Activated naive CD8-positive, alpha-beta T cell (primary cell): ENCODE measurements around the gene HERC6.
"Not testable (repeated sequence)": the region's sequence is repeated elsewhere in the genome, so short reads cannot be mapped to it uniquely, and the experiment has no call there.

Source experiments
- H3K27ac Mint-ChIP-seq: one replicate; pipeline ENCODE4 v1.8.0; 2021; ENCODE audit warnings: mixed read lengths
- H3K27me3 Mint-ChIP-seq: one replicate; pipeline ENCODE4 v1.8.0; 2021; ENCODE audit warnings: mixed read lengths
- H3K36me3 Mint-ChIP-seq: one replicate; pipeline ENCODE4 v1.8.0; 2021; ENCODE audit warnings: mixed read lengths
- H3K4me1 Mint-ChIP-seq: one replicate; pipeline ENCODE4 v1.8.0; 2021; ENCODE audit warnings: low read depth, mixed read lengths
- H3K4me3 Mint-ChIP-seq: one replicate; pipeline ENCODE4 v1.8.0; 2021; ENCODE audit warnings: mild to moderate bottlenecking, mixed read lengths
- H3K9me3 Mint-ChIP-seq: one replicate; pipeline ENCODE4 v1.8.0; 2021; ENCODE audit warnings: low read depth, mixed read lengths

HERC6 gene

DNA sequence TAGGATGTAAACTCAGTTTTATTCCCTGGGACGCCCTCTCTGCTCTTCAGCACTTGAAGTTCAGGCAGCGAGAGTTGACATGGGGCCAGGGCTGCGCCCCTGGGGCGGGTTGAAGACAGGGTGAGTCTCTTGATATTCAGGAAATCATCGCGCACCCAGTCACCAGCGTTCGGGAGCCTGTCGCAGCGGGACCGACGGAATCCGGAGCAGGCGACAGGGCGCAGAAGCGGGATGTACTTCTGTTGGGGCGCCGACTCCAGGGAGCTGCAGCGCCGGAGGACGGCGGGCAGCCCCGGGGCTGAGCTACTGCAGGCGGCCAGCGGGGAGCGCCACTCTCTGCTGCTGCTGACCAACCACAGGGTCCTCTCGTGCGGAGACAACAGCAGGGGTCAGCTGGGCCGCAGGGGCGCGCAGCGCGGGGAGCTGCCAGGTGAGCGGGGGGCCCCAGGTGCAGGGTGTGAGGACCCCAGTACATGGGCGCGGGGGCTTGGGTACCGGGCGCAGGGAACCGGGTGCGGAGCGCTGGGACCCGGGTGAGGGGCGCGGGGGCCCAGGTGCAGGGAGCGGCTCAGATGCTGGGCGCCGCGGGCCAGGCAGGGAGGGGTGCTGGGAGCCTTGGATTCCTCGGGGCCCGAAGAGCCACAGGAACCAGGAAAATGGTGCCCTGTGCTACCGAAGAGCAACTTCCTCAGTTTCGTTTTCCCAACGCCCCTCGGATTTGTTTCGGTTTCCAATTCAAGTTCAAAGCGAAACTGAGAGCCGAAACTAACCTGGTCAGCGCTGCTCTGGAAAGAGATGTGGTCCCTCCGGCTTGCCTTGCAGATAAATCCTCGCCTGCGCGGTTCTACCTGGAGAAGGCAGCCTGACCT lies at the start of gene HERC6:
TSS of gene HERC6 (plus strand) at position 162 of the 869 bp plus-strand sequence. CDS start at position 232, 70 bp downstream.
- peak within 1 kb of the TSS; percentile 93 for H3K4me3 Mint-ChIP-seq
- peak within 1 kb of the TSS; percentile 83 for H3K27ac Mint-ChIP-seq
- peaks cover 4% of the 10 kb centered on the region for H3K36me3 Mint-ChIP-seq
- peaks cover 4% of the 10 kb centered on the region for H3K9me3 Mint-ChIP-seq
- H3K4me1 Mint-ChIP-seq: peaks cover 48% of the 10 kb centered on the region
- no peaks in the 10 kb centered on the region for H3K27me3 Mint-ChIP-seq

DNA sequence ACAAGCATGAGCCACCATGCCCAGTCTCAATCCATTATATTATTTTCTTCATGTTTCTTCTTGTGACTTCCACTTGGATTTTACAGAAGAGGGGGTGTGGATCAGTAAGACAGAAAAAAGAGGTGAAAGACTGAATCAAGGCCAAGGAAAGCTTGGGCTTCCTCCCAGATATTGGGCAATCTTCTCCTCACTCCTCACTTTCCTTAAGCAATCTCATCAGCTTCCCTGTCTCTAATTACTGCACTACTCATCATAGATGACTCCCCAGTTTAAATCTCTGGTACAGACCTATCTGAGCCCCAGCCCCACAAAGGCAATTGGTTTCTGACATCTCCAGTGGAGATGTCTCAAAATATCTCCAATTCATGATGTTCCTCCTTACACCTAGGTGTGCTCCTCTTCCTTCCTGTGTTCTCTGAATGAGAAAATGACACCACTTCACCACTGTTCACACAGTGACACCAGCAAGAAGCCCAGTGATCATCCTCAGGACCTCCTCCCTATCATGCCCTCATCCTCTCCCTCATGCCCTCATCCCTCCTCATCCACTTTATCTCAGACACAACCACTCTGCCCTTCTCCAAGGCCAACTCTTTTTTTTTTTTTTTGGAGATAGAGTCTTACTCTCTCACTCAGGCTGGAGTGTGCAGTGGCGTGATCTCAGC lies 44.8 kb upstream of the HERC6 start:
- Mint-ChIP-seq H3K4me3 (no peak overlapping the region), H3K9me3 (no peaks in the 10 kb centered on the region), H3K27me3 (no peaks in the 10 kb centered on the region), H3K27ac (no peak overlapping the region), H3K36me3 (peaks cover 2% of the 10 kb centered on the region), H3K4me1 (peaks cover 7% of the 10 kb centered on the region)

DNA sequence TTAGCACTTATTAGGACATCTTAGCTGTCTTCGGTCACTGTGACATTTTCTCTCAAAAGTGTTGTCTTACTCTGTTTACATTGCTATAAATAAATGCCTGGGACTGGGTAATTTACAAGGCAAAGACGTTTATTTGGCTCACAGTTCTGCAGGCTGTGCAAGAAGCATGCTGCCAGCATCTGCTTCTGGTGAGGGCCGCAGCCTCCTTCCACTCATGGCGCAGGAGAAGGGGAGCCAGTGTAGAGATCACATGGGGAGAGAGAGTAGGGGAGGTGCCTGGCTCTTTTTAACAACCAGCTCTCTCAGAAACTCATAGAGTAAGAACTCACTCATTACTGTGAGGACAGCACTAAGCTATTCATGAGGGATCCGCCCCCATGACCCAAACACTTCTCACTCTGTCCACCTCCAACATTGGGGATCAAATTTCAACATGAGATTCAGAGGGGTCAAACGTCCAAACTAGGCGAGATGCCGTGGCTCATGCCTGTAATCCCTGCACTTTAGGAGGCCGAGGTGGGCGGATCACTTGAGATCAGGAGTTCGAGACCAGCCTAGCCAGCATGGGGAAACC lies 43.5 kb upstream of the HERC6 start:
- no peaks in the 10 kb centered on the region for H3K9me3 Mint-ChIP-seq
- H3K27ac Mint-ChIP-seq: no peak overlapping the region
- peaks cover 2% of the 10 kb centered on the region for H3K36me3 Mint-ChIP-seq
- no peaks in the 10 kb centered on the region for H3K27me3 Mint-ChIP-seq
- peaks cover 7% of the 10 kb centered on the region for H3K4me1 Mint-ChIP-seq
- no peak overlapping the region for H3K4me3 Mint-ChIP-seq

DNA sequence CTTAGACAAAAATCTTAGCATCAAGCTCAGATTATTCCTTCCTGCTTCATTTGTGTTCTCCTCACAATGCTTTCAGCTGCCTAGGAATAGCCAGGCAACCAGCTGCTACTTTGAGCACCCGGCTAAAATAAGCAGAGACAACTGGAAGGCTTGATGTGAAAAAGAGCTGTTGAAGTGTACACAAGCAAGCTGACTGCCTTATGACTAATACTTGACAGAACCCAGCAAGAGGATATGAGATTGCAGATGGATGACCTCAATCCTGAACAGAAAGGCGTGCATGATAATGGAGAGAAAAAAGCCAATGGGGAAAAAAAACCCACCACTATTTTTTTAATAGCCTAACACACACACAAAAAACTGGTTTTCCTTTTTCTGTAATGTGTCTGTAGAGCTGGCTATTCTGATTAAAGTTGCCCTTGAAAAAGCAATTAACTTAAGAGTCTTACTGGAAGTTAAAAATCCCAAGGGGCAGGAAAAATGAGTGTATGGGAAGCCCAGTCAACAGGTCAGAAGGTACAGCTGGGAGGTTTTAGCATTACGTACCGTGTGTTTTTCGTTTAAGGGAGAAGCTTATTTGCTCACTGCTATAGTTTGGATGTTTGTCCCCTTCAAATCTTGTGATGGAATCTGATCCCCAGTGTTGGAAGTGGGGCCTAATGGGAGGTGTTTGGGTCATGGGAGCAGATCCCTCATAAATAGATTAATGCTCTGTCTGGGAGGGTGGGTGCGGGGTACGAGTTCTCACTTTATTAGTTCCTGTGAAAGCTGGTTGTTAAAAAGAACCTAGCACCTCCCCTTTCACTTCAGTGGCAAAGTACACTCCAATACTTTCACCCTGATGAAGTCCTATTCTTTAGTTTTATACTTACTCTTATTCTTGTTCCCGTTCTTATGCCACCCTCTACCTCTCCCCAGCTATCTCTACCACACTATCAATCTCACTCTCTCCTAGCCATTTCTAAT lies 37.1 kb upstream of the HERC6 start:
- H3K36me3 Mint-ChIP-seq: no peaks in the 10 kb centered on the region

DNA sequence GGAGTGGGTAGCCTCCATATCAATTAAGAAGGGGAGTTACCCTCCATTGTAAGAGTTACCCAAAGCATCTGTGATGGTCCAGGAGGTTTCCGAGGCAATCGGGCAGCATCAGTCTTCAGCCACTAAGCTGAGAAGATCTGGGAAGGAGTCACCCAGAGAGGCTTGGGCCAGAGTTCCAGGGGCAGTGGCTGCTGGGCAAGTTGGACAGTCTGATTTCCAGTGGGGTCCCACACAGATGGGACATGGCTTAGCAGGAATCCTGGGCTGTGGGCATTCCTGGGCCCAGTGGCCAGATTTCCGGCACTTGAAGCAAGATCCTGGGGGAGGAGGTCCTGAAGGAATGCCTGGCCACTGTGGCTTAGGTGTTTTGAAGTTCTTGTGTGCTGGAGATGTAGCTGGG lies 31.8 kb upstream of the HERC6 start:
- not testable (repeated sequence) for H3K27ac Mint-ChIP-seq, H3K36me3 Mint-ChIP-seq, H3K27me3 Mint-ChIP-seq, H3K4me1 Mint-ChIP-seq, H3K9me3 Mint-ChIP-seq, H3K4me3 Mint-ChIP-seq

More for the DNA sequence above, 37.1 kb upstream of the HERC6 start:
- Mint-ChIP-seq H3K27me3 (no peaks in the 10 kb centered on the region), H3K4me3 (no peak overlapping the region), H3K27ac (no peak overlapping the region), H3K9me3 (no peaks in the 10 kb centered on the region), H3K4me1 (no peaks in the 10 kb centered on the region)

DNA sequence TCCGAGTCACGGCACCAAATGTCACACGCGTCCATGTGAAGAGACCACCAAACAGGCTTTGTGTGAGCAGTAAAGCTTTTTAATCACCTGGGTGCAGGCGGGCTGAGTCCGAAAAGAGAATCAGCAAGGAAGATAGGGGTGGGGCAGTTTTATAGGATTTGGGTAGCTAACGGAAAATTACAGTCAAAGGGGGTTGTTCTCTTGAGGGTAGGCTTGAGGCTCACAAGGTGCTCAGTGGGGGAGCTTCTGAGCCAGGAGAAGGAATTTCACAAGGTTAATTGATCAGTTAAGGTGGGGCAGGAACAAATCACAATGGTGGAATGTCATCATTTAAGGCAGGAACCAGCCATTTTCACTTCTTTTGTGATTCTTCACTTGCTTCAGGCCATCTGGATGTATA lies 29.9 kb upstream of the HERC6 start:
- not testable (repeated sequence) for H3K9me3 Mint-ChIP-seq, H3K27me3 Mint-ChIP-seq, H3K4me3 Mint-ChIP-seq, H3K4me1 Mint-ChIP-seq, H3K36me3 Mint-ChIP-seq, H3K27ac Mint-ChIP-seq

DNA sequence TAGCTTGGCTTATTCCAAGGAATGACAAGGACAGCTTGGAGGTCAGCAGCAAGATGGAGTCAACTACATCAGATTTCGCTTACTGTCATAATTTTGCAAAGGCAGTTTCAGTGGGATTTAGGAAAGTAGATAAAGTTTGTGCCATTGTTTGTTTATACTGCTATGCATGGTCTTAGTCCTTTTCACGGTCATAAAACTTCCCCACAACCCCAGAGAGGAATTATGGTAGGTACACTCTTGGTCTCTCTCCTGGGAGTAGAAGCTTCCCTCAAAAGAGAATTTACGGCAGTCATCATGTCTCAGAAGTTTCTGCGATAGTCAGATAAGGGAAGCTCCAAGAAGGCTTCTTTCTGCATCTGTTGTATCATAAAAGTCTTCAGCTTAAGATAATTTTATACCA lies 27.9 kb upstream of the HERC6 start:
- no peaks in the 10 kb centered on the region for H3K9me3 Mint-ChIP-seq
- H3K36me3 Mint-ChIP-seq: peaks cover 2% of the 10 kb centered on the region
- H3K27me3 Mint-ChIP-seq: no peaks in the 10 kb centered on the region

DNA sequence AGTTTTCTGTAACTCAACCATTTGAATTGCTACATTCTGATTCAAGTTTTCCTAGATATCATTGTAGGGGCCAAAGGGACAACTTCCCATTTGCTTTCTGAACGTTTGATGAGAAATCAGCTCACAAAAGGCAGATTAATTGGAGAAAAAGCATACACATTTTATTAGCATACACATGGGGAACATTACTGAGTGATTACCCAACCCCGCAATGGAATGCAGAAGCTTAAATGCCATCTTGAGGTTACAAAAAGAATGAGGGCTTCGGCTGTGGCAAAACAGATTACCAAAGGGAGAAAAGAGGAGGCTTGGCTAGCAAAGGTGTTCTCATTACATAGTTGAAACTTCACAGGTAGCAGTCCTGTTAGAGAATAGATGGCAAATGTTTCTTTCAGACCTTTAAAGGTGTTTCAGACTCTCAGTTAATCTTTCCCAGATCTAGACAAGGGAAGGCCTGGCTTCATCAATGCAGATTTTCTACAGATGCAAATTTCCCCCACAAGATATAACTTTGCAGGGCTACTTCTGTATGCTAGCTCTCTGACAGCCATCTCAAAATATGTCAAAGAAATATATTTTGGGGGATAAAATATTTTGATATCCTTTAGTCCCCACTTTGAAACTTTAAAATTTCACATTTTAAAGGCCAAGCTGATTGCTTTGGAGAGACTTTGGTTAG lies 26.5 kb upstream of the HERC6 start:
- no peaks in the 10 kb centered on the region for H3K9me3 Mint-ChIP-seq
- no peaks in the 10 kb centered on the region for H3K27me3 Mint-ChIP-seq
- H3K4me3 Mint-ChIP-seq: no peak overlapping the region
- H3K4me1 Mint-ChIP-seq: no peaks in the 10 kb centered on the region
- no peak overlapping the region for H3K27ac Mint-ChIP-seq
- peaks cover 5% of the 10 kb centered on the region for H3K36me3 Mint-ChIP-seq

More for the DNA sequence above, 27.9 kb upstream of the HERC6 start:
- no peak overlapping the region for H3K27ac Mint-ChIP-seq
- H3K4me3 Mint-ChIP-seq: no peak overlapping the region
- no peaks in the 10 kb centered on the region for H3K4me1 Mint-ChIP-seq

DNA sequence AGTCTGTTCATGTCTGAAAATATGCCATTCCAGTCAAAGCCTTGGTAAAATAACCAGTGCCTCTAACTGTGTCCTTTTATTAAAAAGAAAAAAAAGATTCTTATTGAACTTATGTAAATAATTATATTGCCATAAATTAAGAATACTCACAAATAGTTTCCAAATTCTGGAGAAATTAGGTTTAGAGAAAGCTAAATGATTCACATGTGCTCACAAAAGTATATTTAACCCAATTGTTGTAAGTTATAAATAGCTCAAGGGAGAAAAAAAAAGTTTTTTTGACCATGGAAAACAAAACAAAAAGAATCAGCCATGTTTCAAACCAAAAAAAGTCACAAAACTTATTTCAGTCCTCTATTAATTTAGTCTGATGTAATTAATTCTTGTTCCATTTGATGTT lies 25.3 kb upstream of the HERC6 start:
- Mint-ChIP-seq H3K4me3 (no peak overlapping the region), H3K36me3 (peaks cover 5% of the 10 kb centered on the region), H3K27me3 (no peaks in the 10 kb centered on the region), H3K27ac (no peak overlapping the region), H3K9me3 (no peaks in the 10 kb centered on the region), H3K4me1 (no peaks in the 10 kb centered on the region)

DNA sequence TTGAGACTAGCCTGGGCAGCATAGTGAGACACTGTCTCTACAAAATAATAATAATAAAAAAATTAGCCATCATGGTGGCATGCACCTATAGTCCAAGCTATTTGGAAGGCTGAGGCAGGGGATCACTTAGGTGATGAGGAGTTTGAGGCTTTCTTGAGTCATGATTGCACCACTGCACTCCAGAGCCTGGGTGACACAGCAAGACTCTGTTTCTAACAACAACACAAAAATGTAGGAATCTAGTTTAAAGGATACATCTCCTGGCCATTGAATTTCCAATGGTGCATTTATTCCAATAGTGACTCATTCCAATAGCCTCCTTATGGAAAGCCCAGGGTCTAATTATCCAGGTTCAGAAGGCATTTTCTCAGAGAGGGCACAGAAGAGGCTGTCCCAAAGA lies 21.9 kb upstream of the HERC6 start:
- no peak overlapping the region for H3K4me3 Mint-ChIP-seq
- no peaks in the 10 kb centered on the region for H3K9me3 Mint-ChIP-seq
- no peak overlapping the region for H3K27ac Mint-ChIP-seq
- no peaks in the 10 kb centered on the region for H3K4me1 Mint-ChIP-seq
- no peaks in the 10 kb centered on the region for H3K27me3 Mint-ChIP-seq
- peaks cover 5% of the 10 kb centered on the region for H3K36me3 Mint-ChIP-seq

DNA sequence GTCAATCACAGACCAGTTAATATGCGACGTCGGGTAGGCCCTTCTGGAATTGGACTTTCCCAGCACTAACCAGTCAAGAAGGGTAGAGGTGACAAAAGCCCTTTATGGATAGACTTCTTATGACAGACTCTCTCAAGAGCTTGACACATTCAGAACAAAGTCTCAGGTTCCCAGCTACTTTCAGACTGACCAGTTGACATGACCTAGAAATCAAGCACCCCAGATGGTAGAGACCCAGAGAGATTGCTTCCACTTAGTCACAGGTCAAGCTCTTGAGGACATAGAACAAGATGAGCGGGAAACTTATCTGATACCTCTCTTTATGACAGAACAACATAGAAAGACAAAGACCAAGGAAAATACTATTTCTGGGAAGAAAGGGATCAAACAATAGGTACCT lies 21.4 kb upstream of the HERC6 start:
- Mint-ChIP-seq H3K4me1 (no peaks in the 10 kb centered on the region), H3K9me3 (no peaks in the 10 kb centered on the region), H3K27ac (no peak overlapping the region), H3K27me3 (no peaks in the 10 kb centered on the region), H3K36me3 (peaks cover 3% of the 10 kb centered on the region), H3K4me3 (no peak overlapping the region)

DNA sequence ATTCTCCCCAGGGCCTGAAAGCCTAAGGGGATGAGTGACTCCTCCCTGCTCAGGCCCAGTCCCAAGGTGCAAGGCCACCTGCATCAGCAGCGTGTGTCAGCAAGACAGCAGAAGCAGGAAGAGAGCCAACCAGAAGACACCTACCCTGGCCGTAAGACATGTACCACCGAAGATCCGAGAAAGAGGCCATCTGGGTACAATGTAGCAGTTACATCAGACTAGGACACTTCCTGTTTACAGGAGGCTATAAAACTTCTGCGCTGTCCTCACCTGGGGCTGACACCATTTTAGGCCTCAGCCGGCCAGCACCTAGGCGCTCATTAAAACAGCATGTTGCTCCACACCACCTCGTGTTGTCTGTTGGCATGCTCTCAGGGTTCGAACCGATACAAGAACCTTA lies 19.1 kb upstream of the HERC6 start:
- Mint-ChIP-seq H3K4me3 (no peak overlapping the region), H3K27ac (no peak overlapping the region), H3K27me3 (no peaks in the 10 kb centered on the region), H3K9me3 (no peaks in the 10 kb centered on the region), H3K4me1 (no peaks in the 10 kb centered on the region), H3K36me3 (peaks cover 3% of the 10 kb centered on the region)

DNA sequence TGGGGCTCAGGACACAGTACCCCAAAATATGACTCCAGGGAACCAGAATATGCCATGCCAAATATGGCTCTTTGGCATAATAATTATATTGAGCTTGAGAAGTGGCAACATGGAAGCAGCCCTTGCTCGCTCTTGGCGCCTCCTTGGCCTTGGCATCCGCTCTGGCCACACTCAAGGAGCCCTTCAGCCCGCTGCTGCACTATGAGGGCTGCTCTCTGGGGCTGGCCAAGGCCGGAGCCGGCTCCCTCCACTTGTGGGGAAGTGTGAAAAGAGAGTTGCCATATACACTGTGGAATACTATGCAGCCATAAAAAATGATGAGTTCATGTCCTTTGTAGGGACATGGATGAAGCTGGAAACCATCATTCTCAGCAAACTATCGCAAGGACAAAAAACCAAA lies 18.4 kb upstream of the HERC6 start:
- no peaks in the 10 kb centered on the region for H3K9me3 Mint-ChIP-seq
- H3K27me3 Mint-ChIP-seq: no peaks in the 10 kb centered on the region
- H3K36me3 Mint-ChIP-seq: peaks cover 3% of the 10 kb centered on the region
- H3K4me3 Mint-ChIP-seq: no peak overlapping the region
- no peaks in the 10 kb centered on the region for H3K4me1 Mint-ChIP-seq
- no peak overlapping the region for H3K27ac Mint-ChIP-seq

DNA sequence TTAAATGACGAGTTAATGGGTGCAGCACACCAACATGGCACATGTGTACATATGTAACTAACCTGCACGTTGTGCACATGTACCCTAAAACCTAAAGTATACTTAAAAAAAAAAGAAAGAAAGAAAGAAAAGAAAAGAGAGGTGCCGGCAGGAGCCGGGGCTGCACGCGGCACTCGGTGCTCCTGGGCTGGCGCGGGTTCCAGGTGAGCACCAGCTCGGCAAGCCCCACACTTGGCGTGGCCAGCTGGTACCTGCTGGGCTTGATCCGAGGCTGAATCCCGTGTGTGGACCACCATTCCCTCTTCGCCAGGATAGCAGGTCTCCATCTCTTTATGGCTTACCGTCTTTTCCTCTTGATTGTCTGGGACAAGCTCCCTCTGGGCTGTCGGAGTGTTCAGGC lies 17.9 kb upstream of the HERC6 start:
- H3K4me3 Mint-ChIP-seq: no peak overlapping the region
- H3K27ac Mint-ChIP-seq: no peak overlapping the region
- no peaks in the 10 kb centered on the region for H3K4me1 Mint-ChIP-seq
- no peaks in the 10 kb centered on the region for H3K9me3 Mint-ChIP-seq
- no peaks in the 10 kb centered on the region for H3K27me3 Mint-ChIP-seq
- peaks cover 3% of the 10 kb centered on the region for H3K36me3 Mint-ChIP-seq
